ENCODE results near the gene KCNN4.

The KCNN4 gene

DNA sequence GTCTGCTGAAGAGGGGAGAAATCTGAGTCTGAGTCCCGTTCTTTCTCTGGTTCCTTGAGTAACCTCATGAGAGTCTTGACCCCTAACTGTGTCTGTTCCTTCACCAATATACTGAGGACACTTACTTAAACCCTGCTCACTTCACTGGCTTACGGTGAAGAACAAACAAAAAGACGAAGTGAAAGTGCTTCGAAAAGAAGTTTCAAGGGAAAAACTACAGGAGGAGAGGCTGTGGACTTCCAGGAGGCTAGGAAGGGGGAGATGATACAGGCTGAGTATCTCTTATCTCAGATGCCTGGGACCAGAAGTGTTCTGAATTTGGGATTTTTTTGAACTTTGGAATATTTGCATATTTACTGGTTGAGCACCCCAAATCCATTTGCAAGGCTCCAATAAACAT is 32.1 kb downstream of the KCNN4 start:
- DNase-seq (ENCODE audit: low read depth in 2 of 2), result no peak

DNA sequence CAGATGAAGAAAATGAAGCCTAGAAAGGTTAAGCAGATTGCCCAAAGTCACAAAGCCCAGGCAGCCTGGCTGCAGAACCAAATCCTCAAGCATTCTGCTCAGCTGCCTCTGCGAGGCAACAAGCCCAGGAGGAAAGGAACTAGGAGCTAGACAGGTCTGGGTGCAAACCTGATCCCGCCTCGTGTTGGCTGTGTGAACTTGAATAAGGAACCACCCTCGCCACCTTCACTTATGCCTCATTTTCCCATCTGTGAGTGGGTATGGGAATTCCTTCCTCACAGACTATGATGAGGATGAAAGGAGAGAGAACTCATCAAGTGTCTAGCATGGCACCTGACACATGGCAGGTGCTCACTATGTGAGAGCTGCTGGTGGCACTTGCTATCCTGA is 32.6 kb downstream of the KCNN4 start:
- no peak for DNase-seq (ENCODE audit: low read depth in 2 of 2)

DNA sequence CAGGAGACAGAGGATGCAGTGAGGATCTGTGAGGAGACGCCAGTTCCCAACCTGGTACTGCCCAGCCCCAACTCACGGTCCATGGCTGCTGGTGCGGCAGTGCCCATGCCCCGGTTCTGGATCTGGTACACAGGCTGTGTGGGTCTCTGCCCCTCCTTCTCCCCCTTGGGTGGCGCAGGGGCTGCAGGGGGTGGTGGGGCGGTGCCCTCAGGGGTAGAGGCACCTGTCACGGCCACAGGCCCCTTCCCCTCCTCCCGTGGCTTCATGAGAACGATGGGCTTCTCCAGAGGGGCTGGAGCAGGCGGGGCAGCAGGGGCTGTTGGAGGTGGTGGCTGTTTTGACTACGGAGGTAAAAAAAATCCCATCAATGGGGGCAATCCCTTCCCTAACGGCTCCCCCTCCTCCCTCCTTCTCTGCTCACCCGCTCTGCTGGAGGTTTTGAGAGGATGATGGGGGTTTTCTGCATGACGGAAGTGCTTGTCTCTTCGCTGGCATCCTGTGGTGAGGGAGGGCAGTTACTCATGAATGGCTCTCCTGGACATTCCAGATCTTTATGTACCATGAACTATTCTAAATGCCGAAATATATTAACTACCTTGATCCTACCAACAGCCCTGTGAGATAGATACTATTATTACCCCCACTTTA is 33.1 kb downstream of the KCNN4 start:
- DNase-seq (ENCODE audit: low read depth in 2 of 2), result no peak

DNA sequence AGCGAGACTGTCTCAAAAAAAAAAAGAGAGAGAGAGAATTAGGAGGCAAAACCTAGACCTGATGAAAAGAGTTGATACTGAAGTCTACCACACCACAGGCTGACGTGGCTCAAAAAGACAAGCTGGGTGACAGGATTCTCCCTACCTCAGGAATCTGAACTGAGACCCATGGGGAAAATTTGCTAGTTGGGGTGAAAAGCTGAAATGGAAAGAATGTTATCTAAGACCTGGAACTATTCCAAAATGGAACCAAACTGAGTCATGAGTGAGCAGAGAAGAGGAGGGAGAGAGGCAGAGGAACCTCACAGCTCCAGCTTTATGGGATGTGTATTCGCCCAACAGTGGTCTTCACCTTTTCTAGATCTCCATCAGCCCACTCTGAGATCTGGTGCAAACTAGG is 37.7 kb downstream of the KCNN4 start:
- no peak for DNase-seq (ENCODE audit: low read depth in 2 of 2)

DNA sequence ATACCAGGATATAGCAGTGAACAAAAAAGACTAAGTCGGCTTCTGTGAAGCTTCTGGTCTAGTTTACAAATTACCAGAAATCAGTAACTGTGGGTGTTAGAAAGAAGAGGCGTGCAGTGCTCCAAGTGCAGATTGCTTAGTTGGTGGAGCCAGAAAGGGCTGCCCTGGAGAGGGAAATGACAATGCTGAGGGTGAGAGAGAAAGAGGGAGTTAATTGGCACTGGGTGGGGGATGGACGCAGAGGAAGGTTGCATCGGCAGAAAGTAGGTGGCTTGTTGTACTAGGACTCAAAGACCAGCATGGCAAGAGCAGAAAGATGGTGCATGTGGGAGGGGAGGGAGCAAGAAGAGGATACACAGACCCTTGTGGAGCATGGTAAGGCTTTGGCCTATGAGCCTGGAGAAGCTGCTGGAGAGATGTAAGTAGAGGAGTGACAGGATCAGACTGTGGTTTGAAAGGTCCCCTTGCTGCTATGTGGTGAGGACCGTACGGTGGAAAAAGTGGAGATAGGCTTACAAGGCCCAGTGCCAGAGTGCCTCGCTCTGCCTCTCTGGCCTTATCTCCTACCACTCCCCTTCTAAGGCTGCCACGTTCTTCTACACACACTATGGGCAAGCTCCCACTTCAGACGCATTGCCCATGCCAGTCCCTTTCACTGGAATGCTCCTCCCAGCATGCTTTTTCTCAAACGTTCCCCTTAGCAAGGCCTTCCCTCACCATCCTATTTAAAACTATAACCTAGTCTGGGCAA is 39.5 kb downstream of the KCNN4 start:
- no peak for DNase-seq (ENCODE audit: low read depth in 2 of 2)

DNA sequence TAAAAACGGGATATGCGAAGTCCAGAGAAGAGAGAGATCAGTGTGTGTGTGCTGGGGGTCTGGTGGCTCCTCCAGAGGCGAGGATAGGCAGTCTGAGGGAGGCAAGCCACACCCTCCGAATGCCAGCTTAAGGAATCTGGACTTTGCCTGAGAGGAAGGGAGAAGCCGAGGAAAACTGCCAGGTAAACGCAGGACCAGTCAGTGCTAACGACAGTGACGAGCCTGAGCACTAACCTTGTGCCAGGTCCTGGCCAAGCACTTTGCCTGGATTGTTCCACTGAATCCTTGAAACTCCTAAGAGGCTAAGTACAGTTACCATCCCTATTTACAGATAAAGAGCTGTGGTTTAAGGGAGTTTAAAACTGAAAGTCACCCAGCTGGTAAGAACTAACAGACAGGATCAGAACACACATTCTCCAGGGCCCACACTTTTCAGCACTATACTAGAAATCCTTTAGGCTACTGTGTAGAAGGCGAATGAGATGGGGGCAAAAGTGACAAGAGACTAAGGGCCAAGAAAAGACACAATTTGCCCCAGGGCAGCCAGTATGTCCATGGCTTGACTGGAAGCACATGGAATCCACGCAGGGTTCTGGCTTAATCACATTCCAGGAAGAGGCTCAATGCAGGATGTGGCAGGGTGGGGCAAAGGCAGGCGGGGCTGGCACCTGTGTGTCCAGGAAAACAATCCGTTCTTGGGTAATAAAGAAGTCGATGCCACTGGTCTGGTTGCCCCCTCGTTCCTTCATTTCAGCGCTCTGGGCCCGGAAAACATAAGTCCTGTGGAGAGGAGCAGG is 41.1 kb downstream of the KCNN4 start:
- no peak for DNase-seq (ENCODE audit: low read depth in 2 of 2)

DNA sequence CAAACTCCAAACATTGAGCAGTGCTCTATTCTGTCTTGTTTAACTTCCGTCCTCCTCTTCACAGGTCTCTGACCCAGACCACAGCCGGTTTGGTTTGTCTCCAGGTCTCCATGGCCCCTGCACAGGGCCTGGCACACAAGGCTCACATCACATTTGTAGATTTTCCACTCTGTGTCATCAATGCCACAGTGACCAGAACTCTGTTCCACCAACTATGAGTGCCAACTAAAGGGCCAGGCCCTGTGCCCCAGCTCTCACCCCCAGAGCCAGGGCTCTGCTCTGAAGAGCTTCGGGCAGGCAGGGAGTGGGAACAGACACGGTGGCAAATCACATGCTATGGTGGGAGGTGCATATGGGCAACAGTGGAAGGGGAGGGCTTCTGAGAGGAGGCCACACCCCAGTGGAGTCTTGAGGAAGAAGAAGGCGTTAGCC is 42.0 kb downstream of the KCNN4 start:
- DNase-seq (ENCODE audit: low read depth in 2 of 2), result no peak

DNA sequence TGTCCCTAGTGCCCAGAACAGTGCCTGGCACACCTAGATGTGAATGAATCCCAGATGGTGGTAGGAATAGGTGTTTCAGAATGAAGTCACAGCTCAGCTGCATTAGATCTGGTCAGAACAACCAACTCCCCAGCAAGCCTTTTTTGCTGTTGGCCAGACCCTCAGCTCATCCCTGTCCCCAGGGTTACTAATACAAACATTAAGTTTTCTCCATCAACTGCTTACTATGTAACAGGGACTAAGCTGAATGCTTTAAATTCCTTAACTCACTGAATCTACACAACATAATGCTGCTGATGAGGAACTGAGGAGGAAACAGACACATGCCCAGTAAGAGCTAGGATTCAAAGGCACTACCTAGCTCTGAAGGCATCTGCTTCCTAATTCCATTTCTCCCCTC is 44.8 kb downstream of the KCNN4 start:
- no peak for DNase-seq (ENCODE audit: low read depth in 2 of 2)

DNA sequence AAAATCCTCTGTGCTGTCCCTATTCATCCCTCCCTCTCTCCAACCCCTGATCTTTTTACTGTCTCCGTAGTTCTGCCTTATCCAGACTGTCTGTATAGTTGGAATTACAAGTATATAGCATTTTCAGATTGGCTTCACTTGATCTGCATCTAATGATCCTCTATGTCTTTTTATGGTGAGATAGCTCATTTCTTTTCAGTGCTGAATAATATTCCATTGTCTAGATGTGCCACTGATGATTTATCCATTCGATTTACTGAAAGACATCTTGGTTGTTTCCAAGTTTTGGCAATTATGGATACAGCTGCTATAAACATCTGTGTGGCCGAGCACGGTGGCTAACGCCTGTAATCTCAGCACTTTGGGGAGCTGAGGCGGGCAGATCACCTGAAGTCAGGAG is 45.8 kb downstream of the KCNN4 start:
- no peak for DNase-seq (ENCODE audit: low read depth in 2 of 2)

DNA sequence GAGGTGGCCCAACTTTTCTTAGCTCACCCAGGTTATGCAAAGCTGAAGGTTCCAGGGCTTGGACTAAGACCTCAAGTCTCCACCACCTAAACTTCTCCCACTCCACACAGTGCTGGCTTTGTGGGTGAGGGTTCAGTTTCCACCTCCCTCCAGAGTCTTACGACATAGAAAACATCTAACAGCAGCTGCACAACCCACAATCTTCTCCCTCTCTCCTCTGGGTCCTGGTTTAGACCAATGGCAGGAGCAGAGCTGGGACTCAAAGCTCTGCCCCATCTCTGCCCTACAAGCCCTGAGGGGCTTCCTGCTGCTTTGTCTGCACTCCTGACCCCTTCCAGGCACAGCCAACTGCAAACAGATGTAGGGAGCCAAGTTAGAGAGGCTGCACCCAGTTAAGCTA is 48.9 kb downstream of the KCNN4 start:
- no peak for DNase-seq (ENCODE audit: low read depth in 2 of 2)

DNA sequence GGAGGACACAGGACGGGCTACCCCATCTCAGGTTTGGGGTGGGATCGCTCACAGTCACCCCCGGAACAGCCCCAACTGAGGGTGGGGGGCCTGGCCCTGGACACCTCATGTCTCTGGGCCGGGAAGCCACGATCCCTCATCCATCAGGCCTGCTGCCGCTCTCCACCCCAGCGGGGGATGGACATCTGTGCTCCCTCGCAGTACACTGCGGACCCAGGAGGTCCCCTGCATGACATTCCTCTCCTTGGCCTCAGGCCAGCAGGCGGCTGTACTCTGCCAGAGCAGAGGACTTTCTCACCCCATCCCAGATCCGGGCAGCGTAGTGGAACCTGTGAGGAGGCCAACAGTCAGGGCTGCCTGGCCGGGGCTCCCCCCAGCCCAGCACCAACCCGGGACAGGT is 49.4 kb downstream of the KCNN4 start:
- no peak for DNase-seq (ENCODE audit: low read depth in 2 of 2)

DNA sequence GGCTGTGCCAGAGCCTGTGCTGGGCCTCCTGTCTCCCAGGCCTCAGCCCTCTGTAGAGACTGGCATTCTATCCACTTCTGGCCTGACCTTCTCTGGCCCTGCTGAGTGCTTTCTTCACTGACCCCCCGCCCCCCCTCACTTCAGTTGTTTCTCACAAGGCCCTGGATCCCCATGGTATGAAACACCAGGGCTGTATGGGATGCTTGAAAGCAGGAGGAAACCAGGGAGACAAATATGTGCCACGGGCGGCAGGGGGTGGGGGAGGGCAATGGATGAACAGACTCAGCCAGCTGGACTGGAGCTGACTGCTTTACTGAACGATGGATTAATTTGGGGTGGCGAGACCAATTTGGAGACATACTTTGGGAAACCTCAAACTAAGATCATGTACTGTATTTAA is 50.9 kb downstream of the KCNN4 start:
- no peak for DNase-seq (ENCODE audit: low read depth in 2 of 2)

DNA sequence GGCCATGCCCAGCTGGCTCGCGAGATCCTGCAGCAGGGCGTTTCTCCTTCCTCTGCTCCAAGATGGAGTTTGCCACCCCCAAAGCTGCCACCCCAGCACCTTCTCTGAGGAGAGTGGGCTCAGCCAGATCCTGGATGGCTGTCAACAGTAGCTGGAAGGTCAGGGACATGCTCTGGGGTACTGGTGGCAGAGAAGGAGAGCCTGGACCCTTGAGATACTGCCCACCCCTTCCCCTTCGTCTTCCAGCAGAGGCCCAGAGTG is 53.2 kb downstream of the KCNN4 start:
- DNase-seq (ENCODE audit: low read depth in 2 of 2), result no peak

DNA sequence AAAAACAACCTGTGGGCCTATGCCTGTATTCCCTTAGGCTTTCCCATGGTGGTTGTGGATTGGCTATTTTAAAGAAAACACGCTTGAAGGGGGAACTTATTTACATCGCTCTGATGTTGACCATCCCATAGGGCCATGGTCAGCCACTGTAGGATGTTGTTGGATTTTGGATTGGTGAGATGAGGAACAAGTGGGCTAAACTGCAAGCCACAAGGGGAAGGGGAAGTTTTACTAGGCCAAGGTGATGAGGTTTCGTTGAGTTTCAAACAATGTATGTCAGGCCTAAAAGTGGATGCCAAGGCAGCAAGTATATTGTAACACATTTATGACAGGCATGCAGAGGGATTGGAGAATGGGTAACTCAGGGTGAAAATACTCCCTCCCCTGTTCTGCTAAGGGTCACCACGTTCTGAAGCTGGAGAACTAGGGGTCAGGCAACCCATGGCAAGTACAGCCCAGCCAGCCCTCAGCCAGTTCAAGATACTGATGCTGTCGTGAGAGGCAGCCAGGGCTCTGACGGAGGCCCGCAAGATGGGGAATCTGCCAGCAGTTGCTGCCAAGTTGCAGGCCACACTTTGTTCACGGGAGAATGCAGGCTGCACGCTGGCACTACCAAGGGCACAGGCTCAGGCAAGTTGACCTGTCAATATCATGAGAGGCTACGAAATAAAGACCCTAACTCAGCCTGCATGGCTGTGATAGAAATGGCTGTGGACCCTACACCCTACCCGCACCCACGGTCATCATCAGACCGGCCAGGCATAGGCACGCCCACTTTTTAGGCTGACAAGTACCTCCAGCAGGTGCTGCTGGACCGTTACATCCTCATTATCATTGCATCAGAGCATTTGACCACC is 53.8 kb downstream of the KCNN4 start:
- no peak for DNase-seq (ENCODE audit: low read depth in 2 of 2)

DNA sequence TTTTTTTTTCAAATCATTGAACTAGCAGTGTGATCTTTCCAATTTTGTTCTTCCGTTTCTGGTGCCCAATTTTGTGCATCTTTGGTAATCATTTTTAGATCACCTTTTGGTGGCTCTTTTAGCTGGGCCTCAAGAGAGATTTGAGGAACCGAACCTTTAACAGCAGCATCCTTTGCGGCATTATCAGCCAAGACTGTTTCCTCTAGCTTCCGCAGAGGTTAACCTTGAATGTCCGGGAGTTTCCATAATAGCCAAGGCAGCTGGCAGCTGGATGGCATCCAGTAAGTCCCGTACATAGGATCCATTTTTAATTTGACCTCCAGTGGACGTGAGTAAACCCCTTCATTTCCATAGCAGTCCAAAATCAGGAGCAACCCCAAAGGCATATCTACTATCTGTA is 55.3 kb downstream of the KCNN4 start:
- no peak for DNase-seq (ENCODE audit: low read depth in 2 of 2)

DNA sequence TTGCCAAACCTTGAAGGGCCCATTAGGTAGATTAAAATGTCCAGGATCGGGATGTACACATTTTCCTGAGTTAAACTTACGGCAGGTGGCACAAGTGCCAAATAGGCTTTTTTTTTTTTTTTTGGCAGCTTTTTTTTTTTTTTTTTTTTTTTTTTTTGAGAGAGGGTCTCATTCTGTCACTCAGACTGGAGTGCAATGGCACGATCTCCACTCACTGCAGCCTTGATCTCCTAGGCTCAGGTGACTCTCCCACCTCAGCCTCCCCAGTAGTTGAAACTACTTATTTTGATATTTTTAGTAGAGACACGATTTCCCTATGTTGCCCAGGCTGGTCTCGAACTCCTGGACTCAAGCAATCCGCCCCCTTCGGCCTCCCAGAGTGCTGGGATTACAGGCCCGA is 55.9 kb downstream of the KCNN4 start:
- no peak for DNase-seq (ENCODE audit: low read depth in 2 of 2)

DNA sequence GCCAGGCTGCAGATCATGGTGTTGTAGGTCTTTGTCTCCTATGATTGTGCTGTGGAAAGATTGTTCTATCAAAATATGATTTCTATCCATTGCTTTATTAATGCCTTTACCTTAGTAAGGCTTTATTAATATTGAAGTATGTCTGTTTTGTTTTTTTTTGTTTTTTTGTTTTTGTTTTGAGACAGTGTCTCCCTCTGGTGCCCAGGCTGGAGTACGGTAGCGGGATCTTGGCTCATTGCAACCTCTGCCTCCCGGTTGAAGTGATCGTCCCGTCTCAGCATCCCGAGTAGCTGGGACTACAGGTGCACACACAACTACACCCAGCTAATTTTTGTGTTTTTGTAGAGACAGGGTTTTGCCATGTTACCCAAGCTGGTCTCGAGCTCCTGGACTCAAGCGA is 57.2 kb downstream of the KCNN4 start:
- no peak for DNase-seq (ENCODE audit: low read depth in 2 of 2)

DNA sequence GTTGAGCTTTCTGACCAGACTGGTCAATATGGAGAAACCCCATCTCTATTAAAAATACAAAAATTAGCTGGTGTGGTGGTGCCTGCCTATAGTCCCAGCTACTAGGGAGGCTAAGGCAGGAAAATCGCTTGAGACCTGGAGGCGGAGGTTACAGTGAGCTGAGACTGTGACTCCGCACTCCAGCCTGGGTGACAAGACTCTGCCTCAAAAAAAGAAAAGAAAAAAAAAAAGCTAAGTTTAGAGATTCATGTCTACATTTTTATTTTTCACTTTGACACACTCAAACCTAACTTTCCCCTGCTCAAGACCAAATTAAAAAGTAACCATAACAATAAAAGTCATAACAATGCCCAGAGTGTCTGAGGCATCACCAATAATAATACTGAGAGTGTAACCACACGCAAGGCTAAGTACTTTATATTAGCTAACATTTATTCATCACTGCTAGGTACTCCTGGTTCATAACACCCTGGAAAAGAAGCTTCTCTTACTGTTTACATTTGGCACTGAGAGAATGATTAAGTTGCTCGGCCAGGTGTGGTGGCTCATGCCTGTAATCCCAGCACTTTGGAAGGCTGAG is 59.2 kb downstream of the KCNN4 start:
- DNase-seq (ENCODE audit: low read depth in 2 of 2), result no peak

DNA sequence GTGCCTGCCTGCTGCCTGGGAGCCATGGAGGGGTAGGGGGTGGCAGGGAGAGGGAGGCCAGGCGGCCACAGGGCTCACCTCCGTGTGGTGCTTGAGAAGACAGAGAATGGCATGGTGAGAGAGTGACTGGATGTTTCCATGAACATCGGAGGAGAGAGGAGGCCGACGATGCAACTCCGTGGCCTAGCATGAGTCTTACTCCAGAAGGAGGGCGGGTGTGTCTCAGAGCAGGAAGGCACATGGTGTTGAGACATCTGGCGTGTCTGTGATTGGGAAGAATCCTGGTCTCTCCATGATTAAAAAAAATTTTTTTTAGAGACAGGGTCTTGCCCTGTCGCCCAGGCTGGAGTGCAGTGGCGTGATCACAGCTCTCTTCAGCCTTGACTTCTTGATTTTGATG is 59.8 kb downstream of the KCNN4 start:
- DNase-seq (ENCODE audit: low read depth in 2 of 2), result no peak

DNA sequence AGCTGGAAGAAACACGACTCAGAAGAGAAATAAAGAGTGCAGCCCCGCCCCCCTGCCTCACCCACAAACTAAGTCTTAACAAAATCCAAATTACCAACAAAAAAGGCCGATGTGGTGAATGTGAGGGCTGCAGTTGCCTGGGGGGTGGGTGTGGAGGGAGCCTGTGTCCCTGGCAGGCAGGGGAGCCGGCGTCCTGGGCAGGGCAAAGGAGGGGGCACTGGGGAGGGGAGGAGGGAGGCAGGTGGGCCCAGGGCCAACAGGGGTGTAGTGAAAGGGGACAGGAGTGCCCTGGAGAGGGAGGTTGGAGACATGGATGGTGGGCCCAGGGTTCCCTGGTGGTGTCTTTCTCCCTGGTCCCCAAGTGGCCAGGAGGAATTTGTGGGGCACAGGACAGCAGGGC is 60.9 kb downstream of the KCNN4 start:
- no peak for DNase-seq (ENCODE audit: low read depth in 2 of 2)

DNA sequence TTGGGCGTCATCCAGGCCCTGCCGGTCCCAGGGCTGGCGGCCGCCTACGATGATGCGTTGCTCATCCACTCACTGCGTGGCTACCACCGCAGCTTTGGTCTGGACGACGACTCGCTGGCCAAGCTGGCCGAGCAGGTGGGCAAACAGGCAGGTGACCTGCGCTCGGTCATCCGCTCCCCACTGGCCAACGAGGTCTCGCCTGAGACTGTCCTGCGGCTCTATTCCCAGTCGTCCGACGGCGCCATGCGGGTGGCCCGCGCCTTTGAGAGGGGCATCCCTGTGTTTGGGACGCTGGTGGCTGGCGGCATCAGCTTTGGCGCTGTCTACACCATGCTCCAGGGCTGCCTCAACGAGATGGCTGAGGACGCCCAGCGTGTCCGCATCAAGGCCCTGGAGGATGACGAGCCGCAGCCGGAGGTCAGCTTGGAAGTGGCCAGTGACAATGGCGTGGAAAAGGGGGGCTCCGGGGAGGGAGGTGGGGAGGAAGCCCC is 61.4 kb downstream of the KCNN4 start:
- no peak for DNase-seq (ENCODE audit: low read depth in 2 of 2)

All from stimulated activated CD4-positive, alpha-beta T cell treated with anti-CD3 and anti-CD28 coated beads, Interleukin-1b, Interleukin-23, amount 100 ng/mL, for 1 hour (primary cell).